Neural progenitor cell (in vitro differentiated cells): ENCODE results near the gene SYT1. TPM values are rescaled to one million over a fixed set of nuclear protein-coding genes. Genes with fewer than 3 reads are reported as not detected.
A peak's percentile ranks its signal among the peaks of the same experiment; 100 is the strongest.

Source experiments
- DNase-seq: peaks from one replicate; pipeline ENCODE4 v3.0.0-alpha.2; 2016; ENCODE audit warnings: low spot score
- H2AFZ ChIP-seq: fragments of 200-600 bp; sonication (generic); replicated peaks from 2 replicates; pipeline ENCODE4 v1.6.1; 2016; ENCODE audit warnings: antibody characterized with exemption
- H3F3A ChIP-seq: fragments of 200-600 bp; sonication (generic); 2 replicates; pipeline ENCODE4 v1.6.1; 2016; ENCODE audit warnings: antibody characterized with exemption, low read depth
- H3K27ac ChIP-seq: fragments of 200-600 bp; sonication (generic); 2 replicates; pipeline ENCODE4 v1.5.1; 2016; ENCODE audit warnings: mild to moderate bottlenecking
- H3K27me3 ChIP-seq: fragments of 200-600 bp; sonication (generic); 2 replicates; pipeline ENCODE4 v1.6.1; 2016; ENCODE audit warnings: mild to moderate bottlenecking, moderate library complexity
- H3K36me3 ChIP-seq: fragments of 200-600 bp; sonication (generic); 2 replicates; pipeline ENCODE4 v1.5.1; 2016
- H3K4me1 ChIP-seq: fragments of 200-600 bp; sonication (generic); 2 replicates; pipeline ENCODE4 v1.6.1; 2016; ENCODE audit warnings: mixed run types
- H3K4me2 ChIP-seq: fragments of 200-600 bp; sonication (generic); 2 replicates; pipeline ENCODE4 v1.6.1; 2016
- H3K4me3 ChIP-seq: fragments of 200-600 bp; sonication (generic); 2 replicates; pipeline ENCODE4 v1.5.1; 2016
- H3K79me2 ChIP-seq: fragments of 200-600 bp; sonication (generic); 2 replicates; pipeline ENCODE4 v1.6.1; 2016; ENCODE audit warnings: low read depth
- H3K9ac ChIP-seq: fragments of 200-600 bp; sonication (generic); 2 replicates; pipeline ENCODE4 v1.6.1; 2016
- H3K9me3 ChIP-seq: fragments of 200-600 bp; sonication (generic); 2 replicates; pipeline ENCODE4 v1.5.1; 2016; ENCODE audit warnings: low read depth
- H4K20me1 ChIP-seq: fragments of 200-600 bp; sonication (generic); 2 replicates; pipeline ENCODE4 v1.6.1; 2016; ENCODE audit warnings: low read depth
- H3K27ac Mint-ChIP-seq: 3 replicates; pipeline ENCODE4 v1.8.0; 2021; ENCODE audit warnings: mixed read lengths
- H3K27me3 Mint-ChIP-seq: 2 replicates; pipeline ENCODE4 v1.8.0; 2022; ENCODE audit warnings: low read depth, mild to moderate bottlenecking, inconsistent platforms, moderate library complexity, mixed read lengths; ENCODE audit not compliant: insufficient read depth
- H3K36me3 Mint-ChIP-seq: 3 replicates; pipeline ENCODE4 v1.8.0; 2021; ENCODE audit warnings: mixed read lengths
- H3K4me1 Mint-ChIP-seq: 3 replicates; pipeline ENCODE4 v1.8.0; 2021; ENCODE audit warnings: mixed read lengths
- H3K4me3 Mint-ChIP-seq: 3 replicates; pipeline ENCODE4 v1.8.0; 2021; ENCODE audit warnings: mild to moderate bottlenecking, moderate library complexity, mixed read lengths
- H3K9me3 Mint-ChIP-seq: 3 replicates; pipeline ENCODE4 v1.8.0; 2020; ENCODE audit warnings: mixed read lengths
- CTCF ChIP-seq: fragments of 200-600 bp; sonication (generic); IDR thresholded peaks from 2 replicates; pipeline ENCODE4 v1.5.1; 2017; ENCODE audit warnings: antibody characterized with exemption, mild to moderate bottlenecking
- EZH2 ChIP-seq: fragments of 200-600 bp; sonication (generic); IDR thresholded peaks from 2 replicates; pipeline ENCODE4 v1.6.1; 2017; ENCODE audit warnings: antibody characterized with exemption, mild to moderate bottlenecking, moderate library complexity
- EZH2phosphoT487 ChIP-seq: fragments of 200-600 bp; sonication (generic); IDR thresholded peaks from 2 replicates; pipeline ENCODE4 v1.6.1; 2017; ENCODE audit warnings: antibody characterized with exemption
- total RNA-seq: library from RNA; depleted of rRNA; stranded (reverse); fragments of >200 nt; gene quantifications from 2 replicates; pipeline ENCODE4 v1.2.3, GENCODE V29; 2015; ENCODE audit warnings: low replicate concordance

SYT1 gene
- total RNA-seq, 1 donor from 2014 or later: 36.9 TPM

- Mint-ChIP-seq H3K27ac (no peak overlapping the region), H3K36me3 (no peaks in the 10 kb centered on the region), H3K4me3 (no peak overlapping the region), H3K4me1 (no peaks in the 10 kb centered on the region), H3K9me3 (no peaks in the 10 kb centered on the region), H3K27me3 (no peaks in the 10 kb centered on the region)
- Histone ChIP-seq H3K27ac (no peak overlapping the region), H4K20me1 (peaks cover 9% of the 10 kb centered on the region), H3K4me1 (no peaks in the 10 kb centered on the region), H2AFZ (no peak overlapping the region), H3K27me3 (no peaks in the 10 kb centered on the region), H3K9ac (no peak overlapping the region), H3F3A (no peaks in the 10 kb centered on the region), H3K4me3 (no peak overlapping the region), H3K79me2 (peaks cover 22% of the 10 kb centered on the region), H3K36me3 (no peaks in the 10 kb centered on the region), H3K4me2 (no peak overlapping the region), H3K9me3 (no peaks in the 10 kb centered on the region)
- no peak for DNase-seq
- TF ChIP-seq EZH2 (no peak), CTCF (no peak), EZH2phosphoT487 (no peak)
These were observed 27.2 kb downstream of the SYT1 start for GRCh38 chr12:78891646-78892353.

- Mint-ChIP-seq H3K9me3 (no peaks in the 10 kb centered on the region), H3K4me1 (no peaks in the 10 kb centered on the region), H3K27me3 (no peaks in the 10 kb centered on the region), H3K4me3 (no peak overlapping the region), H3K36me3 (no peaks in the 10 kb centered on the region), H3K27ac (no peak overlapping the region)
- H3K27me3 ChIP-seq: no peaks in the 10 kb centered on the region
- peaks cover 21% of the 10 kb centered on the region for H3K79me2 ChIP-seq
- H3K4me3 ChIP-seq: no peak overlapping the region
- H3F3A ChIP-seq: peaks cover 11% of the 10 kb centered on the region
- peaks cover 17% of the 10 kb centered on the region for H4K20me1 ChIP-seq
- peak overlapping the region; percentile 21 for H3K4me2 ChIP-seq
- no peak overlapping the region for H2AFZ ChIP-seq
- no peaks in the 10 kb centered on the region for H3K36me3 ChIP-seq
- TF ChIP-seq CTCF: no peak
- no peak for TF ChIP-seq EZH2
- no peak for TF ChIP-seq EZH2phosphoT487
- peak; percentile 21 for DNase-seq
- no peaks in the 10 kb centered on the region for H3K9me3 ChIP-seq
- H3K9ac ChIP-seq: no peak overlapping the region
- H3K27ac ChIP-seq: peak overlapping the region; percentile 27
- H3K4me1 ChIP-seq: peaks cover 22% of the 10 kb centered on the region
These were observed 33.8 kb downstream of the SYT1 start for GRCh38 chr12:78898416-78898815.

GRCh38 chr12:78914859-78915331 lies 50.3 kb downstream of the SYT1 start:
- no peaks in the 10 kb centered on the region for H3F3A ChIP-seq
- H2AFZ ChIP-seq: no peak overlapping the region
- H3K9me3 ChIP-seq: no peaks in the 10 kb centered on the region
- H3K79me2 ChIP-seq: peaks cover 9% of the 10 kb centered on the region
- H3K27ac Mint-ChIP-seq: no peak overlapping the region
- H3K9ac ChIP-seq: no peak overlapping the region
- no peak for TF ChIP-seq EZH2
- TF ChIP-seq EZH2phosphoT487: no peak
- TF ChIP-seq CTCF: no peak
- no peak overlapping the region for H3K4me2 ChIP-seq
- no peak for DNase-seq
- H3K4me3 ChIP-seq: no peak overlapping the region
- H3K27ac ChIP-seq: no peak overlapping the region
- no peaks in the 10 kb centered on the region for H3K27me3 Mint-ChIP-seq
- H3K4me1 ChIP-seq: no peaks in the 10 kb centered on the region
- peaks cover 6% of the 10 kb centered on the region for H3K4me1 Mint-ChIP-seq
- H3K9me3 Mint-ChIP-seq: no peaks in the 10 kb centered on the region
- no peaks in the 10 kb centered on the region for H3K27me3 ChIP-seq
- H3K4me3 Mint-ChIP-seq: no peak overlapping the region
- no peaks in the 10 kb centered on the region for H3K36me3 ChIP-seq
- no peaks in the 10 kb centered on the region for H3K36me3 Mint-ChIP-seq
- peaks cover 26% of the 10 kb centered on the region for H4K20me1 ChIP-seq
